ENCODE measurements around the gene DCAF10. TPM values are rescaled to one million over a fixed set of nuclear protein-coding genes. Genes with fewer than 3 reads are reported as not detected.

DCAF10 gene
- total RNA-seq, 1 experiment from 2014 or later, result 24.0 TPM

- TF ChIP-seq, protein P1, sequence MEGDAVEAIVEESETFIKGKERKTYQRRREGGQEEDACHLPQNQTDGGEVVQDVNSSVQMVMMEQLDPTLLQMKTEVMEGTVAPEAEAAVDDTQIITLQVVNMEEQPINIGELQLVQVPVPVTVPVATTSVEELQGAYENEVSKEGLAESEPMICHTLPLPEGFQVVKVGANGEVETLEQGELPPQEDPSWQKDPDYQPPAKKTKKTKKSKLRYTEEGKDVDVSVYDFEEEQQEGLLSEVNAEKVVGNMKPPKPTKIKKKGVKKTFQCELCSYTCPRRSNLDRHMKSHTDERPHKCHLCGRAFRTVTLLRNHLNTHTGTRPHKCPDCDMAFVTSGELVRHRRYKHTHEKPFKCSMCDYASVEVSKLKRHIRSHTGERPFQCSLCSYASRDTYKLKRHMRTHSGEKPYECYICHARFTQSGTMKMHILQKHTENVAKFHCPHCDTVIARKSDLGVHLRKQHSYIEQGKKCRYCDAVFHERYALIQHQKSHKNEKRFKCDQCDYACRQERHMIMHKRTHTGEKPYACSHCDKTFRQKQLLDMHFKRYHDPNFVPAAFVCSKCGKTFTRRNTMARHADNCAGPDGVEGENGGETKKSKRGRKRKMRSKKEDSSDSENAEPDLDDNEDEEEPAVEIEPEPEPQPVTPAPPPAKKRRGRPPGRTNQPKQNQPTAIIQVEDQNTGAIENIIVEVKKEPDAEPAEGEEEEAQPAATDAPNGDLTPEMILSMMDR (conservative IDR thresholded peaks at IDR 0.05; ENCODE audit: low read depth, low read length), result no peak
- TF ChIP-seq EZH2 (IDR thresholded peaks at IDR 0.05; ENCODE audit: borderline replicate concordance, low read depth, low read length, poor library complexity, severe bottlenecking), result no peak
- peaks cover 16% of the 10 kb centered on the region for H3K36me3 ChIP-seq (ENCODE audit: insufficient read depth, low read length, poor library complexity, severe bottlenecking)
- DNase-seq (ENCODE audit: low spot score), result no peak
- ChIA-PET POLR2A (ENCODE audit: low non-redundant PET) (no interaction called here), CTCF (interaction anchor here (0.7 kb wide), 1 partner anchor 191 kb away, joined by 3 read pairs; no protein-coding TSS in a partner anchor)
- no peak overlapping the region for H3K27ac ChIP-seq (ENCODE audit: low read depth, low read length, poor library complexity, severe bottlenecking)
- intact Hi-C loops (cut with micrococcal nuclease; ENCODE audit: unreplicated experiment), result no loop called here
- no peaks in the 10 kb centered on the region for H3K9me3 ChIP-seq (ENCODE audit: low read depth, low read length, poor library complexity, severe bottlenecking)
- H3K27me3 ChIP-seq (replicated peaks; ENCODE audit: insufficient read depth, low read depth, low read length, poor library complexity), result no peaks in the 10 kb centered on the region
- no peak overlapping the region for H3K4me3 ChIP-seq (ENCODE audit: low read depth, low read length, poor library complexity, severe bottlenecking)
- H3K4me1 ChIP-seq (ENCODE audit: insufficient read depth, low read length, poor library complexity, severe bottlenecking), result peaks cover 18% of the 10 kb centered on the region
- no TSS peak for BruUV-seq (replicated peaks)
Measured at GRCh38 chr9:37787059-37787458, 13.5 kb upstream of the DCAF10 start.

GRCh38 chr9:37788332-37788731 is 12.3 kb upstream of the DCAF10 start:
- H3K9me3 ChIP-seq (ENCODE audit: low read depth, low read length, poor library complexity, severe bottlenecking), result no peaks in the 10 kb centered on the region

DNA sequence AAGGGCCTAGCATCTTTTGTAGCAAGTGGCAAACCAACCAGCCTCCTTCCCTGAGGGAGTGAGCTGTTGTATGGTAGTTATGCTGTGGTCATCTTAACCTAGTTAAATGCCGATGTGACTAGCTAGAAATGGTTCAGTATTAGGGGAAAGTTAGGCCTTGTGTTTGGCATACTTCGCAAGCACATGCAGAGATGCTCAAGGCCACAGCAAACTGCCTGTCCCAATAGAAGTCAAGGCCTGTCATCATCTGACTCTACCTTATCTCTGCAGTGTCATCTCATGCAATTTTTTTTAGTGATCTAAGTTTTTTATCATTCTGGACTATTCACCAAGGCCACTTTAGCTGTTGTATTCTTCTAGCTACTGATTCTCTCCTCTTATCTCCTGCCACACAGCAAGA is 10.5 kb upstream of the DCAF10 start:
- CTCF ChIA-PET, result no interaction called here
- Histone ChIP-seq H3K27ac (ENCODE audit: low read depth, low read length, poor library complexity, severe bottlenecking) (no peak overlapping the region), H3K9me3 (ENCODE audit: low read depth, low read length, poor library complexity, severe bottlenecking) (no peaks in the 10 kb centered on the region), H3K4me1 (ENCODE audit: insufficient read depth, low read length, poor library complexity, severe bottlenecking) (no peaks in the 10 kb centered on the region), H3K4me3 (ENCODE audit: low read depth, low read length, poor library complexity, severe bottlenecking) (no peak overlapping the region), H3K27me3 (replicated peaks; ENCODE audit: insufficient read depth, low read depth, low read length, poor library complexity) (no peaks in the 10 kb centered on the region), H3K36me3 (ENCODE audit: insufficient read depth, low read length, poor library complexity, severe bottlenecking) (no peaks in the 10 kb centered on the region)
- TF ChIP-seq, protein P1 (conservative IDR thresholded peaks at IDR 0.05; ENCODE audit: low read depth, low read length), result no peak
- TF ChIP-seq EZH2 (IDR thresholded peaks at IDR 0.05; ENCODE audit: borderline replicate concordance, low read depth, low read length, poor library complexity, severe bottlenecking), result no peak
- no TSS peak for BruUV-seq (replicated peaks)
- no peak for DNase-seq (ENCODE audit: low spot score)
- intact Hi-C loops (cut with micrococcal nuclease; ENCODE audit: unreplicated experiment), result no loop called here
- POLR2A ChIA-PET (ENCODE audit: low non-redundant PET), result no interaction called here

More at GRCh38 chr9:37788332-37788731, 12.3 kb upstream of the DCAF10 start:
- Histone ChIP-seq H3K36me3 (ENCODE audit: insufficient read depth, low read length, poor library complexity, severe bottlenecking) (peaks cover 3% of the 10 kb centered on the region), H3K27me3 (replicated peaks; ENCODE audit: insufficient read depth, low read depth, low read length, poor library complexity) (no peaks in the 10 kb centered on the region), H3K4me1 (ENCODE audit: insufficient read depth, low read length, poor library complexity, severe bottlenecking) (peaks cover 9% of the 10 kb centered on the region), H3K27ac (ENCODE audit: low read depth, low read length, poor library complexity, severe bottlenecking) (no peak overlapping the region), H3K4me3 (ENCODE audit: low read depth, low read length, poor library complexity, severe bottlenecking) (no peak overlapping the region)
- BruUV-seq (replicated peaks), result no TSS peak
- POLR2A ChIA-PET (ENCODE audit: low non-redundant PET), result no interaction called here
- DNase-seq (ENCODE audit: low spot score), result no peak
- CTCF ChIA-PET, result no interaction called here
- no peak for TF ChIP-seq EZH2 (IDR thresholded peaks at IDR 0.05; ENCODE audit: borderline replicate concordance, low read depth, low read length, poor library complexity, severe bottlenecking)
- TF ChIP-seq, protein P1 (conservative IDR thresholded peaks at IDR 0.05; ENCODE audit: low read depth, low read length), result no peak
- intact Hi-C loops (cut with micrococcal nuclease; ENCODE audit: unreplicated experiment), result no loop called here
